PC-9 (cell line): ENCODE results near the gene ERC2. TPM values are rescaled to one million over a fixed set of nuclear protein-coding genes. Genes with fewer than 3 reads are reported as not detected.

ENCODE experiments used
- BruUV-seq: library from RNA; stranded (reverse); fragments of 400-500 nt; replicated peaks from 2 replicates; lab custom pipeline; 2021; lab: Mats Ljungman, UMichigan
- CTCF ChIA-PET: fragments of 300-600 bp; sonication (Branson Sonifier 250); formaldehyde crosslinking; loops from one replicate; lab custom pipeline; 2022; ENCODE audit warnings: antibody characterized with exemption; lab: Charles Lee
- POLR2A ChIA-PET: fragments of 300-600 bp; sonication (Branson Sonifier 250); formaldehyde crosslinking; loops from one replicate; lab custom pipeline; 2022; ENCODE audit warnings: antibody characterized with exemption; ENCODE audit not compliant: unreplicated experiment; lab: Charles Lee
- DNase-seq, 2 experiments: peaks; one replicate each; pipeline versions ENCODE4 v3.0.0 to v3.0.0-alpha.2; 2015 to 2022; ENCODE audit warnings: mixed read lengths in 1 of 2
- H2AFZ ChIP-seq: fragments of 200-600 bp; sonication (generic); 2 replicates; pipeline ENCODE4 v1.8.1; 2017; ENCODE audit warnings: antibody characterized with exemption
- H3F3A ChIP-seq: fragments of 200-600 bp; sonication (generic); 2 replicates; pipeline ENCODE4 v1.8.1; 2017; ENCODE audit warnings: antibody characterized with exemption, mild to moderate bottlenecking, low read depth; ENCODE audit not compliant: insufficient read depth
- H3K27ac ChIP-seq: fragments of 200-600 bp; sonication (generic); 2 replicates; pipeline ENCODE4 v1.6.1; 2016; ENCODE audit warnings: mixed run types
- H3K27me3 ChIP-seq: fragments of 200-600 bp; sonication (generic); 2 replicates; pipeline ENCODE4 v1.6.1; 2016; ENCODE audit warnings: low read depth, mixed run types; ENCODE audit not compliant: insufficient read depth
- H3K36me3 ChIP-seq: fragments of 200-600 bp; sonication (generic); 2 replicates; pipeline ENCODE4 v1.6.1; 2016; ENCODE audit warnings: low read depth, mixed run types
- H3K4me1 ChIP-seq: fragments of 200-600 bp; sonication (generic); replicated peaks from 2 replicates; pipeline ENCODE4 v1.6.1; 2016; ENCODE audit warnings: mixed run types; ENCODE audit not compliant: insufficient read depth
- H3K4me2 ChIP-seq: fragments of 200-600 bp; sonication (generic); 2 replicates; pipeline ENCODE4 v1.6.1; 2017; ENCODE audit warnings: mixed run types
- H3K4me3 ChIP-seq: fragments of 200-600 bp; sonication (generic); 2 replicates; pipeline ENCODE4 v1.6.1; 2016; ENCODE audit warnings: mixed run types
- H3K79me2 ChIP-seq: fragments of 200-600 bp; sonication (generic); 2 replicates; pipeline ENCODE4 v1.6.1; 2017; ENCODE audit warnings: low read depth, mixed run types
- H3K9me2 ChIP-seq: fragments of 200-600 bp; sonication (generic); 2 replicates; pipeline ENCODE4 v1.8.1; 2017; ENCODE audit warnings: mild to moderate bottlenecking; ENCODE audit not compliant: insufficient read depth
- H3K9me3 ChIP-seq: fragments of 200-600 bp; sonication (generic); 2 replicates; pipeline ENCODE4 v1.8.1; 2016; ENCODE audit warnings: low read depth; ENCODE audit not compliant: insufficient read depth
- H4K20me1 ChIP-seq: fragments of 200-600 bp; sonication (generic); 2 replicates; pipeline ENCODE4 v1.8.1; 2017; ENCODE audit not compliant: insufficient read depth
- CTCF ChIP-seq: fragments of 200-600 bp; sonication (generic); conservative IDR thresholded peaks from 2 replicates; pipeline ENCODE4 v1.6.1; 2017; ENCODE audit warnings: mixed run types, antibody characterized with exemption, mild to moderate bottlenecking, moderate library complexity
- EZH2 ChIP-seq: fragments of 200-600 bp; sonication (generic); IDR thresholded peaks from 2 replicates; pipeline ENCODE4 v1.8.0; 2017; ENCODE audit warnings: antibody characterized with exemption, low read depth
- intact Hi-C: fragments of 100-400 bp; cut with micrococcal nuclease; formaldehyde crosslinking; loops from one replicate; pipeline ENCODE4 v1.10.0; 2022; ENCODE audit not compliant: unreplicated experiment
- total RNA-seq: library from RNA; stranded (reverse); gene quantifications from 2 replicates; pipeline ENCODE4 v1.2.3, GENCODE V29; 2021

ERC2 gene
- total RNA-seq, 1 experiment from 2014 or later = 1.4 TPM

DNA sequence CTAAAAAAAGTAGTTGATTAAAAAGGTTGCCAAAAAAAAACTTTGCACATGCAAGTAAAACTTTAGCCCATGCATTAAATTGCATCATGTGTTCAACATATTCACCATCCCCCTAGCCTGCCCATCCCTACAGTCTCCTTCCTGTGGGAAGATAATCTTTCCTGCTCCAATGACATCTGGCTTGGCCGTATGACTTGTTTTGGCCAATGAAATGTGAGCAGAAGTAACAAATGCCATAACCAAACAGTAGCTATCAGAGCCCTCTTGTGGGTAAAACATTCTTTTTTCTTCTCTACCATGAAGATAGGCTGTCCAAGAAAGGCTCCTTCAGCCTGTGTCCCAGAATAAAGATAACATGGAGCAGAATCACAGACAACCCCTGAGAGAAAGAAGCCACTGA is 15.3 kb downstream of the ERC2 start:
- Histone ChIP-seq H3K36me3 (no peaks in the 10 kb centered on the region), H4K20me1 (no peaks in the 10 kb centered on the region), H3K9me2 (no peaks in the 10 kb centered on the region), H2AFZ (no peak overlapping the region), H3K27me3 (0 out of 2 replicates have a peak, but pooled peaks cover 3% of the 10 kb centered on the region), H3K27ac (no peak overlapping the region), H3K9me3 (no peaks in the 10 kb centered on the region), H3K79me2 (no peaks in the 10 kb centered on the region), H3K4me3 (no peak overlapping the region), H3K4me1 (no peaks in the 10 kb centered on the region), H3K4me2 (no peak overlapping the region), H3F3A (no peaks in the 10 kb centered on the region)
- BruUV-seq = no TSS peak
- ChIA-PET POLR2A (no interaction called here), CTCF (no interaction called here)
- TF ChIP-seq CTCF (no peak), EZH2 (no peak)
- intact Hi-C loops = no loop called here
- no peak for DNase-seq

GRCh38 chr3:56452085-56452484 is 16.2 kb downstream of the ERC2 start:
- H3K4me1 ChIP-seq = no peaks in the 10 kb centered on the region
- ChIA-PET CTCF (no interaction called here), POLR2A (no interaction called here)
- H3F3A ChIP-seq = no peaks in the 10 kb centered on the region
- intact Hi-C loops = no loop called here
- DNase-seq = no peak
- no TSS peak for BruUV-seq
- H2AFZ ChIP-seq = no peak overlapping the region
- no peaks in the 10 kb centered on the region for H3K9me2 ChIP-seq
- H3K27me3 ChIP-seq = 0 out of 2 replicates have a peak, but pooled peaks cover 3% of the 10 kb centered on the region
- H4K20me1 ChIP-seq = no peaks in the 10 kb centered on the region
- H3K9me3 ChIP-seq = no peaks in the 10 kb centered on the region
- no peak overlapping the region for H3K27ac ChIP-seq
- no peak overlapping the region for H3K4me3 ChIP-seq
- TF ChIP-seq EZH2 = no peak
- no peak for TF ChIP-seq CTCF
- no peaks in the 10 kb centered on the region for H3K79me2 ChIP-seq
- H3K4me2 ChIP-seq = no peak overlapping the region
- no peaks in the 10 kb centered on the region for H3K36me3 ChIP-seq

GRCh38 chr3:56443372-56443771 is 24.9 kb downstream of the ERC2 start:
- DNase-seq = no peak
- H3K4me3 ChIP-seq = no peak overlapping the region
- ChIA-PET CTCF (no interaction called here), POLR2A (no interaction called here)
- H3K4me1 ChIP-seq = no peaks in the 10 kb centered on the region
- BruUV-seq = no TSS peak
- no peaks in the 10 kb centered on the region for H3K36me3 ChIP-seq
- TF ChIP-seq EZH2 = no peak
- no peak for TF ChIP-seq CTCF
- H3F3A ChIP-seq = no peaks in the 10 kb centered on the region
- no peak overlapping the region for H3K4me2 ChIP-seq
- no peak overlapping the region for H2AFZ ChIP-seq
- H3K27me3 ChIP-seq = peaks cover 8% of the 10 kb centered on the region; the same call in 1 of the 2 replicates
- no peaks in the 10 kb centered on the region for H3K79me2 ChIP-seq
- intact Hi-C loops = no loop called here
- no peaks in the 10 kb centered on the region for H3K9me2 ChIP-seq
- no peak overlapping the region for H3K27ac ChIP-seq
- no peaks in the 10 kb centered on the region for H4K20me1 ChIP-seq
- H3K9me3 ChIP-seq = no peaks in the 10 kb centered on the region
